Endothelial cell (in vitro differentiated cells): ENCODE measurements around the gene MLANA. TPM values are rescaled to one million over a fixed set of nuclear protein-coding genes. Genes with fewer than 3 reads are reported as not detected.

ENCODE experiments used
- DNase-seq: peaks from one replicate; pipeline ENCODE4 v3.0.0; 2021; ENCODE audit warnings: low spot score
- H3K27ac Mint-ChIP-seq: one replicate; pipeline ENCODE4 v1.8.0; 2021; ENCODE audit warnings: mixed read lengths, inconsistent platforms; ENCODE audit not compliant: unreplicated experiment
- H3K27me3 Mint-ChIP-seq: one replicate; pipeline ENCODE4 v1.8.0; 2021; ENCODE audit warnings: mild to moderate bottlenecking, moderate library complexity, mixed read lengths, inconsistent platforms; ENCODE audit not compliant: unreplicated experiment
- H3K36me3 Mint-ChIP-seq: one replicate; pipeline ENCODE4 v1.8.0; 2021; ENCODE audit warnings: mild to moderate bottlenecking, low read depth, mixed read lengths, inconsistent platforms; ENCODE audit not compliant: unreplicated experiment
- H3K4me1 Mint-ChIP-seq: one replicate; pipeline ENCODE4 v1.8.0; 2021; ENCODE audit warnings: mild to moderate bottlenecking, mixed read lengths, inconsistent platforms; ENCODE audit not compliant: unreplicated experiment
- H3K4me3 Mint-ChIP-seq: one replicate; pipeline ENCODE4 v1.8.0; 2021; ENCODE audit warnings: mild to moderate bottlenecking, mixed read lengths, inconsistent platforms; ENCODE audit not compliant: unreplicated experiment
- H3K9me3 Mint-ChIP-seq: one replicate; pipeline ENCODE4 v1.8.0; 2021; ENCODE audit warnings: mixed read lengths, inconsistent platforms; ENCODE audit not compliant: unreplicated experiment
- CTCF ChIP-seq: fragments of 200-600 bp; sonication (generic); IDR thresholded peaks from one replicate; pipeline ENCODE4 v1.5.0; 2021; ENCODE audit warnings: antibody characterized with exemption; ENCODE audit not compliant: unreplicated experiment
- total RNA-seq: library from RNA; stranded (reverse); fragmentation: NEBNext Ultra II Directional; extraction: Animal tissue kit (Norgen Biotek cat#: 25700); gene quantifications from one replicate; pipeline ENCODE4 v1.2.1, GENCODE V29; 2021; ENCODE audit not compliant: unreplicated experiment

The MLANA gene
- total RNA-seq, 1 donor from 2014 or later: not detected

DNA sequence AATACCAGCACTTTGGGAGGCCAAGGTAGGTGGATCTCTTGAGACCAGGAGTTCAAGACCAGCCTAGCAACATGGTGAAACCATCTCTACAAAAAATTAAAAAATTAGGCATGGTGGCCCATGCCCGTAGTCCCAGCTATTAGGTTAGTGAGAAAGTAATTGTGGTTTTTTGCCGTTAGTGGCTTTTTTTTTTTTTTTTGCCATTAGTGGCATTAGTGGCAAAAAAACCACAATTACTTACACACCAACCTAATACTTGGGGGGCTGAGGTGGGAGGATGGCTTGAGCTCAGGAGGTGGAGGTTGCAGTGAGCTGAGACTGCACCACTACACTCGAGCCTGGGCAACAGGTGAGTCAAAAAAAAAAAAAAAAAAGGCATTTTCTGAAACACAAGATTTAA is 27.8 kb downstream of the MLANA start:
- Mint-ChIP-seq H3K4me3 (no peak overlapping the region), H3K4me1 (peaks cover 4% of the 10 kb centered on the region), H3K27ac (no peak overlapping the region), H3K27me3 (no peaks in the 10 kb centered on the region), H3K36me3 (peaks cover 26% of the 10 kb centered on the region), H3K9me3 (no peaks in the 10 kb centered on the region)
- no peak for DNase-seq
- TF ChIP-seq CTCF: no peak

DNA sequence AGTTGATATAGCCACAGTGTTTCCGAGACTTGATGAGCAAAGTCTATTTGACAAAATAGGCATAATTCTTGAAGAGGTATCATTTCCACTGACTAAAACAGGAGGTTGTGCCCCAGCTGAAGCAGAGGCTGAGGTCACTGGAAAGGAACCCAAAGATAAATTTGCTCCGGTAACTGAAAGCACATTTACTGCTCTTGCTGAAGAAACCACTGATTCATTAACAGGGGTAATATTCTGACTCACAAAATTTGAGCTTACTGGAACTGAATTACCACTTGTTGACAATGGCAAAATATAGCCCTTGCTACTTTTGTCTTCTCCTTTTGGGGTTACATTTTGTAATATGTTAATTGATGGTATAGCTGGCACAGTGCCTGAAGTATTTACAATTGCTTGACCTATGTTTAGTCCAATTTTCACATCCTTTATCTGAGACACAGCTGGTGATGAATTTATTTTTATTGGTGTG is 30.2 kb downstream of the MLANA start:
- no peak for TF ChIP-seq CTCF
- H3K27ac Mint-ChIP-seq: no peak overlapping the region
- H3K9me3 Mint-ChIP-seq: no peaks in the 10 kb centered on the region
- H3K4me3 Mint-ChIP-seq: no peak overlapping the region
- H3K4me1 Mint-ChIP-seq: peaks cover 4% of the 10 kb centered on the region
- H3K36me3 Mint-ChIP-seq: peaks cover 26% of the 10 kb centered on the region
- no peaks in the 10 kb centered on the region for H3K27me3 Mint-ChIP-seq
- DNase-seq: no peak

DNA sequence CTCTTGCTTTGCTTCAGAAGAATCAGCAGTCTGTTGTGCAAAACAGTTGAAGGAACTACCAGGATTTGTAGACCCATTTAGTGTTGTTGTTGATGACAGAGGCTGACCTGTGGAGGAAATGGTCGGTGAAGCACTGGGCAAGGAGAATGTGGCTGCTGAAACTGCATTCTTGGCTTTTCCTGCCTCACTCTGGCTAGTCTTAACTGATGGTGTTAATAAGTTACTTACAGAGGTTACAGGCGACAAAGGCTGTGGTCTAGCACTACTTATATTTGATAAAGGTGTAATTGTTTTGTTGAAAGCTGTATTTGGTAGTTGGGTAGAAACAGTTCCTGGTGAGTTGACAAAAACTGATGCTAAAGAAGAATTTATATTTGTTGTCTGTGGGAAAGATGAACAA is 31.5 kb downstream of the MLANA start:
- H3K27me3 Mint-ChIP-seq: no peaks in the 10 kb centered on the region
- DNase-seq: no peak
- H3K27ac Mint-ChIP-seq: no peak overlapping the region
- peaks cover 24% of the 10 kb centered on the region for H3K36me3 Mint-ChIP-seq
- no peaks in the 10 kb centered on the region for H3K9me3 Mint-ChIP-seq
- TF ChIP-seq CTCF: no peak
- no peak overlapping the region for H3K4me3 Mint-ChIP-seq
- no peaks in the 10 kb centered on the region for H3K4me1 Mint-ChIP-seq

DNA sequence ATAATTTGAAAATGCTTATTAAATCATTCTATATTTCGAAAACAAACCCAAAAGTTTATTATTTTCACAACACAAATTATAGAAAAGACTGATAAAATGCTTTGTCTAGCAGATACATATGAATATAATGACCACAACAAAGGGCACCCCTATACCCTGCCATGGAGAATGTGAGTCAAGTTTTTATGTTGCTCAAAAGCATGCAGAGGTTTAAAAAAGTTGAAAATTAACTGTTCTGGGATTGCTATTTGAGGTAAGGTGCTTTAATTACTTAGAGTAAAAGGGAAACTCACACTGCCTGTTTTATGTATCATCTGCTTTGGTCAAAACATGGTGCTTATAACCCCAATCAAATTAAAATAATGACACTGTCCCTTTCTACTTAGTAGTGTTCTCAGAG is 41.0 kb downstream of the MLANA start:
- Mint-ChIP-seq H3K27ac (no peak overlapping the region), H3K9me3 (no peaks in the 10 kb centered on the region), H3K4me3 (no peak overlapping the region), H3K36me3 (no peaks in the 10 kb centered on the region), H3K4me1 (no peaks in the 10 kb centered on the region), H3K27me3 (no peaks in the 10 kb centered on the region)
- no peak for DNase-seq
- TF ChIP-seq CTCF: no peak

DNA sequence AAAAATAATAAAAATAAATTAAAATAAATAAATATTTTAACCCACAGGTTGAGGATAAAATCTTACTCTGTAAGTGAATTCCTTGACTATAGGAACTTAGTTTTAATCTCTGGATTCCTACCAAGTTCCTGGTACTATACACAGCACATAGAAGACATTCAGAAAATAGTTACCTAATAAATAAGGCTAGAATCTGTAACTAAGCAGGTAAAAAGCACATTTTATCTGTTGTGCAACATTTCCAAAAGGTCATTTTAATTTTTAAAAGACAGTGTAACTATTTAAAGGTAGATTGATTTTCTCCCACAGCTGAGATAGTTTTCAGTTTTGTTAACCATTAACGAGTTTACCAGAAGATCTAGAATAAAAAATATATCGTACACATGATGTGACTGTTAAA is 47.8 kb downstream of the MLANA start:
- Mint-ChIP-seq H3K36me3 (no peaks in the 10 kb centered on the region), H3K4me3 (no peak overlapping the region), H3K27me3 (no peaks in the 10 kb centered on the region), H3K4me1 (no peaks in the 10 kb centered on the region), H3K9me3 (no peaks in the 10 kb centered on the region), H3K27ac (no peak overlapping the region)
- no peak for TF ChIP-seq CTCF
- DNase-seq: no peak
